H1 (cell line): ENCODE results near the gene ZDHHC17. TPM values are rescaled to one million over a fixed set of nuclear protein-coding genes. Genes with fewer than 3 reads are reported as not detected.

Experiments
- RAD21 ChIP-seq, 2 experiments: IDR thresholded peaks in 1 of 2; conservative IDR thresholded peaks in 1 of 2; 2 replicates each; pipeline ENCODE4 v1.6.1; 2011; ENCODE audit warnings: low read depth in 2 of 2, low read length in 2 of 2, improper control_type of control experiment in 1 of 2, inconsistent platforms in 1 of 2, mild to moderate bottlenecking in 1 of 2, moderate library complexity in 1 of 2
- SIN3A ChIP-seq, 2 experiments: IDR thresholded peaks in 1 of 2; conservative IDR thresholded peaks in 1 of 2; 2 replicates each; pipeline ENCODE4 v1.6.1; 2011 to 2012; ENCODE audit warnings: low read length in 2 of 2, improper control_type of control experiment in 1 of 2, low read depth in 1 of 2, mild to moderate bottlenecking in 1 of 2
- polyA plus RNA-seq, 7 experiments: library from polyadenylated mRNA; depleted of rRNA in 3 of 7; stranded (reverse) in 5 of 7; unstranded in 2 of 7; fragments of >200 nt in 5 of 7; fragments of 200-250 nt in 2 of 7; gene quantifications; 1 replicate in 5 of 7; 2 replicates in 1 of 7; 4 replicates in 1 of 7; pipeline versions ENCODE4 v1.2.1 to v1.2.3, GENCODE V29; 2011 to 2013; ENCODE audit warnings: missing spikeins in 2 of 7, mixed read lengths in 2 of 7
- total RNA-seq: library from RNA; stranded (reverse); fragmentation: NEBNext Ultra II Directional; extraction: Animal tissue kit (Norgen Biotek cat#: 25700); gene quantifications from 2 replicates; pipeline ENCODE4 v1.2.1, GENCODE V29; 2021

The ZDHHC17 gene
- total and polyA plus RNA-seq, 2 of the 8 experiments (the other 6 are each of a cell fraction or from before 2014, with no cell fraction given), result 27.6 to 28.9 TPM

DNA sequence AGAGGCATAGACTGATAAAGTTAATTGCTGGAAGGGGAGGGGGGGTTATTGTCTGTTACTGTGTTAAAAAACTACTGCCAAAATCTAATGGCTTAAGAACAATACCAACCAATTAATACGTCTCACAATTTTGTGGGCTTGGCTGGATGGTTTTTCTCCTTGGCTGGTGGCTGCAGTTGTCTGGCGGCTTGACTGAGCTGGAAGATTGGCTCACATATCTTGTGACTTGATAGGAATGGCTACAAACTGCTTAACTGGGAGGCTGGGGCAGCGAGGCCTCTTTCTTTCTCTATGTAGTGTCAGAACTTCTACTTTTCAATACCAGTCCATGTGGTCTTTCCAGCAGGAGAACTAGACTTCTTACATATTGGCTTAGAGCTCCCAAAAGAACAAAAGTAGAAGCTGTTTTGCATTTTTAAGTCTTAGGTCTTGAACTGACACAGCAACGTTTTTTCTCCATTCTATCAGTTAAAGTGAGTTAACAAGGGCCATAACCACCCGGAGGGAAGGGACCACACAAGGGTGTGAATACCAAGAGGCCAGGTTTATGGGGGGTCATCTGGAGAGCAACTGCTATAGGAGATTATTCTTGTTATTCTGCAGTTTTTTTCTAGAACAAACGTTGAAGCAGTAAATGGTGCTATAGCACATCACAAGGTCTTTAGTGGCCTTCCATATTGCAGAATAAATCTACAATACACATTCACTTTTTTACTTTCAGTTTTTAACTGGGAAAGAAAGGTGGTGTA is 46.9 kb downstream of the ZDHHC17 start (continued):
- TF ChIP-seq RAD21 (IDR thresholded peaks at IDR 0.05 in 1 of 2, conservative IDR thresholded peaks at IDR 0.05 in 1 of 2; ENCODE audit: low read depth in 2 of 2, low read length in 2 of 2) (no peak), SIN3A (conservative IDR thresholded peaks at IDR 0.05 in 1 of 2, IDR thresholded peaks at IDR 0.05 in 1 of 2; ENCODE audit: low read depth in 1 of 2, low read length in 2 of 2) (no peak)
- TF ChIP-seq, all 59 proteins: peak for 0
